ENCODE measurements around the gene FAF1. TPM values are rescaled to one million over a fixed set of nuclear protein-coding genes. Genes with fewer than 3 reads are reported as not detected.

FAF1 gene
- total RNA-seq, 1 experiment from 2014 or later, result 78.7 TPM

DNA sequence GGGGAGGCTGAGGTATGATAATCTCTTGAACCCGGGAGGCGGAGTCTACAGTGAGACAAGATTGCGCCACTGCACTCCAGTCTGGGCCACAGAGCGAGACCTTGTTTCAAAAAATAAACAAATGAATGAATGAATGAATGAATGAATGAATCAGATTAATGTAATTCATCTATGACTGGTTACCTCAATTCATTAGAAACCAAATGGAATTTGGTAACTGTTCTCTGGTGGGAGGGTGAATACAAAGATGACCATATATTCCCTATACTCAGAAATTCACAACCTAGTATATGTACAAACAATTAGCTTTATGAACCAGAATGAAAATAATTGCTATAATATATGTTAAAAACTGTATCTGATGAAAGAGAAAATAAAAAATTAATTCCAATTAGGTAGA, 80.9 kb downstream of the FAF1 start:
- no peaks in the 10 kb centered on the region for H3K27me3 ChIP-seq (replicated peaks; ENCODE audit: control insufficient read depth, insufficient read depth, low read length)
- no peak for DNase-seq
- TF ChIP-seq, protein P1, sequence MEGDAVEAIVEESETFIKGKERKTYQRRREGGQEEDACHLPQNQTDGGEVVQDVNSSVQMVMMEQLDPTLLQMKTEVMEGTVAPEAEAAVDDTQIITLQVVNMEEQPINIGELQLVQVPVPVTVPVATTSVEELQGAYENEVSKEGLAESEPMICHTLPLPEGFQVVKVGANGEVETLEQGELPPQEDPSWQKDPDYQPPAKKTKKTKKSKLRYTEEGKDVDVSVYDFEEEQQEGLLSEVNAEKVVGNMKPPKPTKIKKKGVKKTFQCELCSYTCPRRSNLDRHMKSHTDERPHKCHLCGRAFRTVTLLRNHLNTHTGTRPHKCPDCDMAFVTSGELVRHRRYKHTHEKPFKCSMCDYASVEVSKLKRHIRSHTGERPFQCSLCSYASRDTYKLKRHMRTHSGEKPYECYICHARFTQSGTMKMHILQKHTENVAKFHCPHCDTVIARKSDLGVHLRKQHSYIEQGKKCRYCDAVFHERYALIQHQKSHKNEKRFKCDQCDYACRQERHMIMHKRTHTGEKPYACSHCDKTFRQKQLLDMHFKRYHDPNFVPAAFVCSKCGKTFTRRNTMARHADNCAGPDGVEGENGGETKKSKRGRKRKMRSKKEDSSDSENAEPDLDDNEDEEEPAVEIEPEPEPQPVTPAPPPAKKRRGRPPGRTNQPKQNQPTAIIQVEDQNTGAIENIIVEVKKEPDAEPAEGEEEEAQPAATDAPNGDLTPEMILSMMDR (IDR thresholded peaks at IDR 0.05; ENCODE audit: insufficient read depth in 1 of 2, low read depth in 1 of 2, low read length in 1 of 2, severe bottlenecking in 1 of 2, unreplicated experiment in 1 of 2), result no peak
- Mint-ChIP-seq H3K4me1 (ENCODE audit: low read depth, unreplicated experiment) (no peaks in the 10 kb centered on the region), H3K36me3 (ENCODE audit: insufficient read depth, unreplicated experiment) (peaks cover 6% of the 10 kb centered on the region), H3K9me3 (ENCODE audit: unreplicated experiment) (no peaks in the 10 kb centered on the region), H3K27me3 (ENCODE audit: insufficient read depth, unreplicated experiment) (no peaks in the 10 kb centered on the region), H3K4me3 (ENCODE audit: unreplicated experiment) (no peak overlapping the region), H3K27ac (ENCODE audit: unreplicated experiment) (no peak overlapping the region)
- BruUV-seq (replicated peaks), result no TSS peak
- ChIA-PET CTCF (no interaction called here), POLR2A (no interaction called here)
- H3K4me3 ChIP-seq (ENCODE audit: low read depth, low read length), result no peak overlapping the region
- intact Hi-C loops (cut with micrococcal nuclease; ENCODE audit: unreplicated experiment), result no loop called here
- H3K9me3 ChIP-seq, result no peaks in the 10 kb centered on the region
- H3K36me3 ChIP-seq (ENCODE audit: control insufficient read depth, insufficient read depth, low read length), result no peaks in the 10 kb centered on the region
- no peaks in the 10 kb centered on the region for H3K4me1 ChIP-seq

DNA sequence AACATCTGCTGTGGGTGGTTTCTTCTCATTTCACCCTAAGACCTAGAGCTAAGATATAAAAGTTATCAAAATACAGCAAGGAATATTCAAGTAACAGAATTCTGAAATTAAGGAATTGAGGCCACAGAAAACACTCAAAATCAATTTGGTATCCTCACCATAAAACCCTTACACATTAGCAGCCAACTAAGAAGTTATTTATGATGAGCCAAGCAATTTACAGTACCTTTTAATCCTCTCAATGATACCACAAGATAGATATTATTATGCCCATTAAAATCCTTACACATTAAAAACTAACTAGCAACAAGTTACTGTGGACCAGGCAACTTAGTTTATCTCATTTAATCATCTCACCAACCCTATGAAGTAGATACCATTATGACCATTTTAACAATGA, 81.6 kb downstream of the FAF1 start:
- TF ChIP-seq, protein P1 (IDR thresholded peaks at IDR 0.05; ENCODE audit: insufficient read depth in 1 of 2, low read depth in 1 of 2, low read length in 1 of 2, severe bottlenecking in 1 of 2, unreplicated experiment in 1 of 2), result no peak
- Mint-ChIP-seq H3K36me3 (ENCODE audit: insufficient read depth, unreplicated experiment) (peaks cover 7% of the 10 kb centered on the region), H3K4me3 (ENCODE audit: unreplicated experiment) (no peak overlapping the region), H3K9me3 (ENCODE audit: unreplicated experiment) (no peaks in the 10 kb centered on the region), H3K4me1 (ENCODE audit: low read depth, unreplicated experiment) (no peaks in the 10 kb centered on the region), H3K27ac (ENCODE audit: unreplicated experiment) (no peak overlapping the region), H3K27me3 (ENCODE audit: insufficient read depth, unreplicated experiment) (no peaks in the 10 kb centered on the region)
- ChIA-PET CTCF (no interaction called here), POLR2A (no interaction called here)
- no TSS peak for BruUV-seq (replicated peaks)
- no peaks in the 10 kb centered on the region for H3K4me1 ChIP-seq
- no peak for DNase-seq
- H3K4me3 ChIP-seq (ENCODE audit: low read depth, low read length), result no peak overlapping the region
- H3K36me3 ChIP-seq (ENCODE audit: control insufficient read depth, insufficient read depth, low read length), result no peaks in the 10 kb centered on the region
- no peaks in the 10 kb centered on the region for H3K9me3 ChIP-seq
- H3K27me3 ChIP-seq (replicated peaks; ENCODE audit: control insufficient read depth, insufficient read depth, low read length), result no peaks in the 10 kb centered on the region
- intact Hi-C loops (cut with micrococcal nuclease; ENCODE audit: unreplicated experiment), result no loop called here

DNA sequence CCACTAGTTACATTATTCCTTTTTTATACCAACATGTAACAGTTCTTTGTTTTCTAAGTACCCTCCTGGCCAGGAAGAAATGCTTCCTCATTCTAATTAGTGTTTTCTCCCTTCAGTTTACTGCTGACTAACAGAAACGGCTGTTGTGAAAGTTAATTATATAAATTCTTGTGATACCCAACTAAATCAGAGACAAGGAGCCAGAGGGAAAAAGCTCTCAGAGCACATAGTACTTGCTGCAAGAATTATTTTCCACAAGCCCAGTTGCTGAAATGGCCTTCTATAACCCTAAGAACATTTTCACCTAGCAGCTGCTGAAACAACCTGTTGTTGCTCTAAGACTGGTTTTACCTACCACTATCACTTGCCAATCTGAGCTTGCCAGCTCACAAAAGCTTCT, 82.4 kb downstream of the FAF1 start:
- Histone ChIP-seq H3K9me3 (no peaks in the 10 kb centered on the region), H3K27me3 (replicated peaks; ENCODE audit: control insufficient read depth, insufficient read depth, low read length) (no peaks in the 10 kb centered on the region), H3K4me1 (no peaks in the 10 kb centered on the region), H3K4me3 (ENCODE audit: low read depth, low read length) (no peak overlapping the region), H3K36me3 (ENCODE audit: control insufficient read depth, insufficient read depth, low read length) (no peaks in the 10 kb centered on the region)
- no peaks in the 10 kb centered on the region for H3K4me1 Mint-ChIP-seq (ENCODE audit: low read depth, unreplicated experiment)
- peaks cover 12% of the 10 kb centered on the region for H3K36me3 Mint-ChIP-seq (ENCODE audit: insufficient read depth, unreplicated experiment)
- no peaks in the 10 kb centered on the region for H3K27me3 Mint-ChIP-seq (ENCODE audit: insufficient read depth, unreplicated experiment)
- H3K9me3 Mint-ChIP-seq (ENCODE audit: unreplicated experiment), result no peaks in the 10 kb centered on the region
- no peak overlapping the region for H3K27ac Mint-ChIP-seq (ENCODE audit: unreplicated experiment)
- no peak for DNase-seq
- H3K4me3 Mint-ChIP-seq (ENCODE audit: unreplicated experiment), result no peak overlapping the region
- TF ChIP-seq, protein P1 (IDR thresholded peaks at IDR 0.05; ENCODE audit: insufficient read depth in 1 of 2, low read depth in 1 of 2, low read length in 1 of 2, severe bottlenecking in 1 of 2, unreplicated experiment in 1 of 2), result no peak
- intact Hi-C loops (cut with micrococcal nuclease; ENCODE audit: unreplicated experiment), result no loop called here
- POLR2A ChIA-PET, result no interaction called here
- BruUV-seq (replicated peaks), result no TSS peak
- CTCF ChIA-PET, result no interaction called here
